Caco-2 (cell line): Measurements from ENCODE around the gene B3GALT4. TPM values are rescaled to one million over a fixed set of nuclear protein-coding genes. Genes with fewer than 3 reads are reported as not detected.

ENCODE experiments used
- BruUV-seq: library from RNA; stranded (reverse); fragments of 400-500 nt; replicated peaks from 2 replicates; lab custom pipeline; 2021; lab: Mats Ljungman, UMichigan
- CTCF ChIA-PET: fragments of 300-600 bp; sonication (Branson Sonifier 250); formaldehyde crosslinking; loops from one replicate; lab custom pipeline; 2022; ENCODE audit warnings: antibody characterized with exemption; lab: Charles Lee
- POLR2A ChIA-PET: fragments of 300-600 bp; sonication (Branson Sonifier 250); formaldehyde crosslinking; loops from one replicate; lab custom pipeline; 2022; ENCODE audit warnings: antibody characterized with exemption; lab: Charles Lee
- DNase-seq, 2 experiments: peaks; one replicate each; pipeline versions ENCODE4 v3.0.0 to v3.0.0-alpha.2; 2020 to 2022
- H3K27me3 ChIP-seq: replicated peaks from 2 replicates; pipeline ENCODE4 v1.6.0; 2011; ENCODE audit warnings: low read length; ENCODE audit not compliant: control insufficient read depth, insufficient read depth
- H3K36me3 ChIP-seq: 2 replicates; pipeline ENCODE4 v1.5.1; 2011; ENCODE audit warnings: low read length; ENCODE audit not compliant: control insufficient read depth, insufficient read depth
- H3K4me1 ChIP-seq: fragments of 250-450 bp; sonication (Bioruptor Pico); 2 replicates; pipeline ENCODE4 v1.5.1; 2020; ENCODE audit warnings: mild to moderate bottlenecking
- H3K4me3 ChIP-seq: 2 replicates; pipeline ENCODE4 v1.5.1; 2011; ENCODE audit warnings: low read depth, mild to moderate bottlenecking, control low read depth, low read length
- H3K9me3 ChIP-seq: fragments of 250-450 bp; sonication (Bioruptor Pico); 2 replicates; pipeline ENCODE4 v1.5.1; 2020; ENCODE audit warnings: mild to moderate bottlenecking, moderate library complexity
- H3K27ac Mint-ChIP-seq: one replicate; pipeline ENCODE4 v1.8.0; 2022; ENCODE audit warnings: mixed read lengths; ENCODE audit not compliant: unreplicated experiment
- H3K27me3 Mint-ChIP-seq: one replicate; pipeline ENCODE4 v1.8.0; 2022; ENCODE audit warnings: mixed read lengths; ENCODE audit not compliant: insufficient read depth, unreplicated experiment
- H3K36me3 Mint-ChIP-seq: one replicate; pipeline ENCODE4 v1.8.0; 2022; ENCODE audit warnings: mild to moderate bottlenecking, mixed read lengths; ENCODE audit not compliant: insufficient read depth, unreplicated experiment
- H3K4me1 Mint-ChIP-seq: one replicate; pipeline ENCODE4 v1.8.0; 2022; ENCODE audit warnings: low read depth, mixed read lengths; ENCODE audit not compliant: unreplicated experiment
- H3K4me3 Mint-ChIP-seq: one replicate; pipeline ENCODE4 v1.8.0; 2022; ENCODE audit warnings: mild to moderate bottlenecking, moderate library complexity, mixed read lengths; ENCODE audit not compliant: unreplicated experiment
- H3K9me3 Mint-ChIP-seq: one replicate; pipeline ENCODE4 v1.8.0; 2022; ENCODE audit warnings: mixed read lengths; ENCODE audit not compliant: unreplicated experiment
- CTCF ChIP-seq, 2 experiments: fragments of 200-600 bp in 1 of 2; IDR thresholded peaks; 1 replicate in 1 of 2; 2 replicates in 1 of 2; pipeline versions ENCODE4 v1.5.1 to v1.8.0; 2011 to 2022; ENCODE audit warnings: antibody characterized with exemption in 1 of 2, control low read depth in 1 of 2, inconsistent platforms in 1 of 2, low read depth in 1 of 2, low read length in 1 of 2, mild to moderate bottlenecking in 1 of 2, moderate library complexity in 1 of 2; ENCODE audit not compliant: insufficient read depth in 1 of 2, severe bottlenecking in 1 of 2, unreplicated experiment in 1 of 2
- intact Hi-C: fragments of 100-400 bp; cut with micrococcal nuclease; formaldehyde crosslinking; loops from one replicate; pipeline ENCODE4 v1.10.0; 2022; ENCODE audit not compliant: unreplicated experiment
- total RNA-seq: library from RNA; stranded (reverse); gene quantifications from 2 replicates; pipeline ENCODE4 v1.2.3, GENCODE V29; 2022

Gene B3GALT4
- total RNA-seq, 1 experiment from 2014 or later, result 0.34 TPM

GRCh38 chr6:33305052-33305451 lies 28.1 kb downstream of the B3GALT4 start:
- TF ChIP-seq CTCF (IDR thresholded peaks at IDR 0.05; ENCODE audit: insufficient read depth in 1 of 2, low read depth in 1 of 2, low read length in 1 of 2, severe bottlenecking in 1 of 2, unreplicated experiment in 1 of 2), result no peak
- CTCF ChIA-PET, result no interaction called here
- Histone ChIP-seq H3K4me3 (no peak overlapping the region), H3K36me3 (no peaks in the 10 kb centered on the region), H3K27me3 (no peaks in the 10 kb centered on the region), H3K9me3 (no peaks in the 10 kb centered on the region), H3K4me1 (no peaks in the 10 kb centered on the region; the same call in 1 of the 2 replicates)
- no peaks in the 10 kb centered on the region for H3K9me3 Mint-ChIP-seq
- no TSS peak for BruUV-seq
- no peaks in the 10 kb centered on the region for H3K4me1 Mint-ChIP-seq
- no peak overlapping the region for H3K27ac Mint-ChIP-seq
- intact Hi-C loops, result no loop called here
- H3K36me3 Mint-ChIP-seq, result peaks cover 16% of the 10 kb centered on the region
- H3K27me3 Mint-ChIP-seq, result no peaks in the 10 kb centered on the region
- no peak overlapping the region for H3K4me3 Mint-ChIP-seq
- POLR2A ChIA-PET, result no interaction called here
- no peak for DNase-seq

- CTCF ChIA-PET, result no interaction called here
- no peak for DNase-seq
- Histone ChIP-seq H3K4me3 (no peak overlapping the region), H3K36me3 (no peaks in the 10 kb centered on the region), H3K27me3 (no peaks in the 10 kb centered on the region), H3K9me3 (no peaks in the 10 kb centered on the region), H3K4me1 (no peaks in the 10 kb centered on the region)
- intact Hi-C loops, result no loop called here
- Mint-ChIP-seq H3K4me3 (no peak overlapping the region), H3K27ac (no peak overlapping the region), H3K9me3 (no peaks in the 10 kb centered on the region), H3K36me3 (peaks cover 11% of the 10 kb centered on the region), H3K27me3 (no peaks in the 10 kb centered on the region), H3K4me1 (no peaks in the 10 kb centered on the region)
- BruUV-seq, result no TSS peak
- no peak for TF ChIP-seq CTCF (IDR thresholded peaks at IDR 0.05; ENCODE audit: insufficient read depth in 1 of 2, low read depth in 1 of 2, low read length in 1 of 2, severe bottlenecking in 1 of 2, unreplicated experiment in 1 of 2)
- POLR2A ChIA-PET, result no interaction called here
These were observed 29.4 kb downstream of the B3GALT4 start for GRCh38 chr6:33306356-33306755.

GRCh38 chr6:33312361-33313104 lies 35.6 kb downstream of the B3GALT4 start:
- ChIA-PET CTCF (interaction anchor here (0.6 to 2.2 kb wide), 5 partner anchors 13 to 113 kb away, joined by 3 to 15 read pairs (median 3); partner anchors contain the start of gene PHF1), POLR2A (interaction anchor here (0.6 to 1.4 kb wide), 5 partner anchors 13 to 1219 kb away, joined by 3 to 8 read pairs (median 3); partner anchors contain the start of genes RGL2, RPS18 and VPS52)
- Histone ChIP-seq H3K27me3 (no peaks in the 10 kb centered on the region), H3K4me1 (peaks cover 15% of the 10 kb centered on the region), H3K36me3 (peaks cover 4% of the 10 kb centered on the region), H3K9me3 (no peaks in the 10 kb centered on the region), H3K4me3 (peak overlapping the region; percentile 85)
- Mint-ChIP-seq H3K36me3 (peaks cover 41% of the 10 kb centered on the region), H3K27ac (peak overlapping the region; percentile 97), H3K9me3 (no peaks in the 10 kb centered on the region), H3K27me3 (no peaks in the 10 kb centered on the region), H3K4me3 (peak overlapping the region; percentile 98), H3K4me1 (peaks cover 8% of the 10 kb centered on the region)
- intact Hi-C loops, result loop anchor here (1.0 to 5.0 kb wide), 3 partner anchors 13 to 35 kb away; no protein-coding TSS in a partner anchor
- peak in 1 of 2 experiments; percentile 19 for TF ChIP-seq CTCF (IDR thresholded peaks at IDR 0.05; ENCODE audit: insufficient read depth in 1 of 2, low read depth in 1 of 2, low read length in 1 of 2, severe bottlenecking in 1 of 2, unreplicated experiment in 1 of 2)
- BruUV-seq, result no TSS peak
- peak; percentile 85 to 88 for DNase-seq
